Measurements from ENCODE around the gene FRYL.

DNA sequence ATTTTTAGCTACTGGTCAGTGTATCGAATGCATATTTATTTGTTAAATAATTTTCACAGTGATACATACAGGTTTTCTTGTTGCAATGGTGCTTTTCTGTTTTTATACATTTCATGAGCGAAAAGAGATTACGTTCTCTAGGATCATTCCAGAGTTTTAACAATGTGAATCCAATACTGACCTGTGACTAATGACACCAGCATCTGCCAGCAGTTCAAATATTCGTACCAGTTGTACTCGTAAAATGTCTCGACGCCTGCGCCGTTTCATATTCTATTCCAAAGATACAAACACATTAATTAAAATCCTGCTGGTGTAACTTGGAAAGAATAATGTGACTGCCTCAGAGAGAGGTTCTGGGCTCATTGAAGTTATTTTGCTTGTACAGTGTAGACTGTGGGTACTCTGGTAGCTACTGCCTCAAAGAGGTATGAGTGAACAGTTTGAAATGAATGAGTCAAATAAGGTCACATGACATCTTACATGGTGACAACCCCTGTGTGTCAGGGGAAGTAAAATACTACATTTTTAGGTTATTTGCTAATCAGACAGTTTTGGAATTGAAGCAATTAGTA is 209.3 kb downstream of the FRYL start:
- TF ChIP-seq, protein P1, sequence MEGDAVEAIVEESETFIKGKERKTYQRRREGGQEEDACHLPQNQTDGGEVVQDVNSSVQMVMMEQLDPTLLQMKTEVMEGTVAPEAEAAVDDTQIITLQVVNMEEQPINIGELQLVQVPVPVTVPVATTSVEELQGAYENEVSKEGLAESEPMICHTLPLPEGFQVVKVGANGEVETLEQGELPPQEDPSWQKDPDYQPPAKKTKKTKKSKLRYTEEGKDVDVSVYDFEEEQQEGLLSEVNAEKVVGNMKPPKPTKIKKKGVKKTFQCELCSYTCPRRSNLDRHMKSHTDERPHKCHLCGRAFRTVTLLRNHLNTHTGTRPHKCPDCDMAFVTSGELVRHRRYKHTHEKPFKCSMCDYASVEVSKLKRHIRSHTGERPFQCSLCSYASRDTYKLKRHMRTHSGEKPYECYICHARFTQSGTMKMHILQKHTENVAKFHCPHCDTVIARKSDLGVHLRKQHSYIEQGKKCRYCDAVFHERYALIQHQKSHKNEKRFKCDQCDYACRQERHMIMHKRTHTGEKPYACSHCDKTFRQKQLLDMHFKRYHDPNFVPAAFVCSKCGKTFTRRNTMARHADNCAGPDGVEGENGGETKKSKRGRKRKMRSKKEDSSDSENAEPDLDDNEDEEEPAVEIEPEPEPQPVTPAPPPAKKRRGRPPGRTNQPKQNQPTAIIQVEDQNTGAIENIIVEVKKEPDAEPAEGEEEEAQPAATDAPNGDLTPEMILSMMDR (IDR thresholded peaks at IDR 0.05), result no peak
- no peak for TF ChIP-seq POLR2A (IDR thresholded peaks at IDR 0.05)
